ENCODE measurements around the gene KIAA0753.

KIAA0753 gene

GRCh38 chr17:6636616-6637457 lies 3.7 kb downstream of the KIAA0753 start:
- Histone ChIP-seq H3K4me3 (no peak overlapping the region), H3K9me3 (no peaks in the 10 kb centered on the region), H4K20me1 (peaks cover 43% of the 10 kb centered on the region), H3K9ac (no peak overlapping the region), H3K27me3 (no peaks in the 10 kb centered on the region), H3K36me3 (peaks cover 39% of the 10 kb centered on the region), H3K27ac (no peak overlapping the region), H3K4me2 (no peak overlapping the region), H3K4me1 (peaks cover 27% of the 10 kb centered on the region)
- no peak for TF ChIP-seq Cebpa-rat (IDR thresholded peaks at IDR 0.05)

- Histone ChIP-seq H3K27me3 (no peaks in the 10 kb centered on the region), H4K20me1 (peaks cover 43% of the 10 kb centered on the region), H3K9me3 (no peaks in the 10 kb centered on the region), H3K4me2 (no peak overlapping the region), H3K27ac (no peak overlapping the region), H3K4me3 (no peak overlapping the region), H3K9ac (no peak overlapping the region), H3K36me3 (peaks cover 46% of the 10 kb centered on the region), H3K4me1 (peaks cover 22% of the 10 kb centered on the region)
- no peak for TF ChIP-seq Cebpa-rat (IDR thresholded peaks at IDR 0.05)
These were observed 4.4 kb downstream of the KIAA0753 start for GRCh38 chr17:6636105-6636504.

DNA sequence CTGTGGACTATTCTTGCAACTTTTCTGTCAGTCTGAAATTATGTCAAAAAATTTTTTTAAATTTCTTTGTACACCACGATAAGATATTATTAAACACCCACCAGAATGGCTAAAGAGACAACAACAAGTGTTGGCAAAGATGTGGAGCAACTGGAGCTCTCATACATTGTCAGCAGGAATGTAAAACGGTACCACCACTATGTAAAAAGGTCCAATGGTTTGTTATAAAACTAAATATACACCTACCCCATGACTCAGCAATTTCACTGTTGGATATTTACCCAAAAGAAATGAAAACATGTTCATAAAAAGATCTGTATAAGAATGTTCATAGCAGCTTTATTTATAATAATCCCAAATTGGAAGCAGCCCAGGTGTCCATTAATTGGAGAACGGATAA lies 7.2 kb downstream of the KIAA0753 start:
- peaks cover 7% of the 10 kb centered on the region for H3K4me1 ChIP-seq
- H3K9me3 ChIP-seq = no peaks in the 10 kb centered on the region
- no peak overlapping the region for H3K4me3 ChIP-seq
- peaks cover 29% of the 10 kb centered on the region for H4K20me1 ChIP-seq
- H3K36me3 ChIP-seq = peaks cover 72% of the 10 kb centered on the region
- no peak for TF ChIP-seq Cebpa-rat (IDR thresholded peaks at IDR 0.05)
- H3K4me2 ChIP-seq = no peak overlapping the region
- H3K9ac ChIP-seq = no peak overlapping the region
- H3K27me3 ChIP-seq = no peaks in the 10 kb centered on the region
- no peak overlapping the region for H3K27ac ChIP-seq

- TF ChIP-seq Cebpa-rat (IDR thresholded peaks at IDR 0.05) = no peak
- no peak overlapping the region for H3K27ac ChIP-seq
- H3K9ac ChIP-seq = no peak overlapping the region
- no peaks in the 10 kb centered on the region for H3K27me3 ChIP-seq
- no peaks in the 10 kb centered on the region for H3K9me3 ChIP-seq
- no peak overlapping the region for H3K4me3 ChIP-seq
- no peak overlapping the region for H3K4me2 ChIP-seq
- H3K4me1 ChIP-seq = peaks cover under 1% of the 10 kb centered on the region; the same call in 1 of the 2 replicates
- H4K20me1 ChIP-seq = peaks cover 24% of the 10 kb centered on the region
- H3K36me3 ChIP-seq = peaks cover 79% of the 10 kb centered on the region
These were observed 8.0 kb downstream of the KIAA0753 start for GRCh38 chr17:6632530-6632929.

- Histone ChIP-seq H3K9me3 (no peaks in the 10 kb centered on the region), H3K27me3 (no peaks in the 10 kb centered on the region), H3K4me2 (no peak overlapping the region), H3K9ac (no peak overlapping the region), H3K4me1 (no peaks in the 10 kb centered on the region), H3K4me3 (no peak overlapping the region), H4K20me1 (peaks cover 16% of the 10 kb centered on the region), H3K36me3 (peaks cover 94% of the 10 kb centered on the region), H3K27ac (no peak overlapping the region)
- no peak for TF ChIP-seq Cebpa-rat (IDR thresholded peaks at IDR 0.05)
These were observed 10.1 kb downstream of the KIAA0753 start for GRCh38 chr17:6630390-6630789.

GRCh38 chr17:6627019-6627418 lies 13.5 kb downstream of the KIAA0753 start:
- H4K20me1 ChIP-seq = peaks cover 15% of the 10 kb centered on the region
- H3K36me3 ChIP-seq = peaks cover 92% of the 10 kb centered on the region
- no peak for TF ChIP-seq Cebpa-rat (IDR thresholded peaks at IDR 0.05)

GRCh38 chr17:6626616-6627015 lies 13.9 kb downstream of the KIAA0753 start:
- peaks cover 15% of the 10 kb centered on the region for H4K20me1 ChIP-seq
- H3K27ac ChIP-seq = no peak overlapping the region
- TF ChIP-seq Cebpa-rat (IDR thresholded peaks at IDR 0.05) = no peak
- no peak overlapping the region for H3K4me2 ChIP-seq
- H3K4me3 ChIP-seq = no peak overlapping the region
- H3K4me1 ChIP-seq = no peaks in the 10 kb centered on the region
- H3K36me3 ChIP-seq = peaks cover 92% of the 10 kb centered on the region
- H3K27me3 ChIP-seq = no peaks in the 10 kb centered on the region
- H3K9me3 ChIP-seq = no peaks in the 10 kb centered on the region
- H3K9ac ChIP-seq = no peak overlapping the region

More at GRCh38 chr17:6627019-6627418, 13.5 kb downstream of the KIAA0753 start:
- Histone ChIP-seq H3K9ac (no peak overlapping the region), H3K27me3 (no peaks in the 10 kb centered on the region), H3K4me1 (no peaks in the 10 kb centered on the region), H3K4me3 (no peak overlapping the region), H3K4me2 (no peak overlapping the region), H3K27ac (no peak overlapping the region), H3K9me3 (no peaks in the 10 kb centered on the region)

- Histone ChIP-seq H3K27me3 (no peaks in the 10 kb centered on the region), H3K36me3 (peaks cover 90% of the 10 kb centered on the region), H3K4me1 (no peaks in the 10 kb centered on the region), H3K9ac (no peak overlapping the region), H4K20me1 (peaks cover 15% of the 10 kb centered on the region), H3K4me3 (no peak overlapping the region), H3K27ac (no peak overlapping the region), H3K4me2 (no peak overlapping the region), H3K9me3 (no peaks in the 10 kb centered on the region)
- TF ChIP-seq Cebpa-rat (IDR thresholded peaks at IDR 0.05) = no peak
These were observed 16.6 kb downstream of the KIAA0753 start for GRCh38 chr17:6623941-6624340.

- no peaks in the 10 kb centered on the region for H3K27me3 ChIP-seq
- H3K27ac ChIP-seq = no peak overlapping the region
- no peaks in the 10 kb centered on the region; the same call in 1 of the 2 replicates for H4K20me1 ChIP-seq
- TF ChIP-seq Cebpa-rat (IDR thresholded peaks at IDR 0.05) = no peak
- no peak overlapping the region for H3K9ac ChIP-seq
- no peaks in the 10 kb centered on the region for H3K4me1 ChIP-seq
- no peaks in the 10 kb centered on the region for H3K9me3 ChIP-seq
- H3K4me3 ChIP-seq = no peak overlapping the region
- peaks cover 79% of the 10 kb centered on the region for H3K36me3 ChIP-seq
- no peak overlapping the region for H3K4me2 ChIP-seq
These were observed 29.3 kb downstream of the KIAA0753 start for GRCh38 chr17:6611231-6611630.

GRCh38 chr17:6610011-6610410 lies 30.5 kb downstream of the KIAA0753 start:
- no peaks in the 10 kb centered on the region for H3K9me3 ChIP-seq
- no peaks in the 10 kb centered on the region; the same call in 1 of the 2 replicates for H4K20me1 ChIP-seq
- H3K36me3 ChIP-seq = peaks cover 79% of the 10 kb centered on the region
- no peak overlapping the region for H3K4me3 ChIP-seq
- H3K27me3 ChIP-seq = no peaks in the 10 kb centered on the region
- TF ChIP-seq Cebpa-rat (IDR thresholded peaks at IDR 0.05) = no peak
- no peaks in the 10 kb centered on the region for H3K4me1 ChIP-seq
- H3K4me2 ChIP-seq = no peak overlapping the region
- no peak overlapping the region for H3K27ac ChIP-seq
- H3K9ac ChIP-seq = no peak overlapping the region
